PC-3 (cell line): ENCODE data around the gene INO80E. TPM values are rescaled to one million over a fixed set of nuclear protein-coding genes. Genes with fewer than 3 reads are reported as not detected.

ENCODE experiments used
- ATAC-seq: fragments of 200-7000 bp; cut with Tn5 transposase; 2 replicates; pipeline ENCODE4 v1.9.1; 2020; ENCODE audit warnings: mild to moderate bottlenecking, moderate library complexity
- BruUV-seq: library from RNA; stranded (reverse); fragments of 400-500 nt; replicated peaks from 2 replicates; lab custom pipeline; 2021; lab: Mats Ljungman, UMichigan
- CTCF ChIA-PET: fragments of 300-600 bp; sonication (Branson Sonifier 250); formaldehyde crosslinking; loops from one replicate; lab custom pipeline; 2022; ENCODE audit warnings: antibody characterized with exemption; lab: Charles Lee
- POLR2A ChIA-PET: fragments of 300-600 bp; sonication (Branson Sonifier 250); formaldehyde crosslinking; loops from one replicate; lab custom pipeline; 2022; ENCODE audit warnings: antibody characterized with exemption; ENCODE audit not compliant: unreplicated experiment; lab: Charles Lee
- DNase-seq: peaks from one replicate; pipeline ENCODE4 v3.0.0-alpha.2; 2015
- H2AFZ ChIP-seq: fragments of 300-600 bp; sonication (generic); 2 replicates; pipeline ENCODE4 v1.6.0; 2016; ENCODE audit warnings: antibody characterized with exemption, low read length
- H3F3A ChIP-seq: fragments of 300-600 bp; sonication (generic); one replicate; pipeline ENCODE4 v1.6.0; 2017; ENCODE audit warnings: antibody characterized with exemption, low read length, control low read depth, mild to moderate bottlenecking; ENCODE audit not compliant: unreplicated experiment
- H3K27ac ChIP-seq: fragments of 300-600 bp; sonication (generic); 2 replicates; pipeline ENCODE4 v1.5.1; 2016; ENCODE audit warnings: mild to moderate bottlenecking, low read length
- H3K27me3 ChIP-seq: fragments of 300-600 bp; sonication (generic); 2 replicates; pipeline ENCODE4 v1.6.1; 2016; ENCODE audit warnings: low read length, mixed read lengths
- H3K36me3 ChIP-seq: fragments of 300-600 bp; sonication (generic); 2 replicates; pipeline ENCODE4 v1.6.1; 2016; ENCODE audit warnings: low read depth, mixed run types, low read length, mixed read lengths
- H3K4me1 ChIP-seq: fragments of 300-600 bp; sonication (generic); 2 replicates; pipeline ENCODE4 v1.5.1; 2016; ENCODE audit warnings: low read length; ENCODE audit not compliant: insufficient read depth
- H3K4me2 ChIP-seq: fragments of 300-600 bp; sonication (generic); 2 replicates; pipeline ENCODE4 v1.6.0; 2016; ENCODE audit warnings: low read length
- H3K4me3 ChIP-seq: fragments of 300-600 bp; sonication (generic); 2 replicates; pipeline ENCODE4 v1.5.1; 2016; ENCODE audit warnings: mild to moderate bottlenecking, low read length, mixed read lengths
- H3K79me2 ChIP-seq: fragments of 300-600 bp; sonication (generic); 2 replicates; pipeline ENCODE4 v1.6.1; 2017; ENCODE audit warnings: low read length, mixed read lengths
- H3K9ac ChIP-seq: fragments of 300-600 bp; sonication (generic); 2 replicates; pipeline ENCODE4 v1.6.0; 2016; ENCODE audit warnings: mild to moderate bottlenecking, low read length
- H3K9me2 ChIP-seq: fragments of 300-600 bp; sonication (generic); replicated peaks from 2 replicates; pipeline ENCODE4 v1.6.1; 2016; ENCODE audit warnings: mixed run types, low read length, mixed read lengths
- H3K9me3 ChIP-seq: fragments of 300-600 bp; sonication (generic); 2 replicates; pipeline ENCODE4 v1.6.1; 2016; ENCODE audit warnings: low read length, mixed read lengths
- H4K20me1 ChIP-seq: fragments of 300-600 bp; sonication (generic); 2 replicates; pipeline ENCODE4 v1.6.1; 2016; ENCODE audit warnings: low read length, mixed read lengths
- EZH2 ChIP-seq: fragments of 300-600 bp; sonication (generic); IDR thresholded peaks from one replicate; pipeline ENCODE4 v1.6.1; 2017; ENCODE audit warnings: antibody characterized with exemption, mild to moderate bottlenecking, low read length; ENCODE audit not compliant: unreplicated experiment
- EZH2phosphoT487 ChIP-seq: fragments of 300-600 bp; sonication (generic); IDR thresholded peaks from 2 replicates; pipeline ENCODE4 v1.6.1; 2018; ENCODE audit warnings: mild to moderate bottlenecking, antibody characterized with exemption, low read length, borderline replicate concordance
- intact Hi-C: fragments of 100-400 bp; cut with micrococcal nuclease; formaldehyde crosslinking; loops from 2 replicates; pipeline ENCODE4 v1.9.0; 2023
- total RNA-seq: library from RNA; depleted of rRNA; stranded (reverse); fragments of >200 nt; gene quantifications from 2 replicates; pipeline ENCODE4 v1.2.3, GENCODE V29; 2014
- TF ChIP-seq, protein P1 (sequence below): fragments of 300-600 bp; sonication (generic); conservative IDR thresholded peaks from 2 replicates; pipeline ENCODE4 v1.5.1; 2017; ENCODE audit warnings: antibody characterized with exemption, low read depth, mild to moderate bottlenecking, low read length

Gene INO80E
- total RNA-seq, 1 experiment from 2014 or later: 70.3 TPM

DNA sequence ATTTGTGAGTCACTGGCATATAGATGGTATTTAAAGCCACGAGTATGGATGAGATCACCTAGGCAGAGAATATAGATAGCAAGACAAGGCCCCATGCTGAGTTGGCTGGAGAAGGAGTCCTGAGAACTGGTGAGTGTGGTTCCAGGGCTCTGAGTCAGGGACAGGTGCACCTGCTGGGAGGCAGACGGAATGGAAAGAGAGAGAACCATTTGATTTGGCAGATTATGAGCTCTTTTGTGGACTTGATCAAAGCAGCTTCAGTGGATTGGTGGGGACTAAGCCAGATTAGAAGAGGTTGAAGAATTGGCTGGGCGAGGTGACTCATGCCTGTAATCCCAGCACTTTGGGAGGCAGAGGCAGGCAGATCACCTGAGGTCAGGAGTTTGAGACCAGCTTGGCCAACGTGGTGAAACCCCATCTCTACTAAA, 22.7 kb downstream of the INO80E start:
- no peak for ATAC-seq
- intact Hi-C loops: no loop called here

DNA sequence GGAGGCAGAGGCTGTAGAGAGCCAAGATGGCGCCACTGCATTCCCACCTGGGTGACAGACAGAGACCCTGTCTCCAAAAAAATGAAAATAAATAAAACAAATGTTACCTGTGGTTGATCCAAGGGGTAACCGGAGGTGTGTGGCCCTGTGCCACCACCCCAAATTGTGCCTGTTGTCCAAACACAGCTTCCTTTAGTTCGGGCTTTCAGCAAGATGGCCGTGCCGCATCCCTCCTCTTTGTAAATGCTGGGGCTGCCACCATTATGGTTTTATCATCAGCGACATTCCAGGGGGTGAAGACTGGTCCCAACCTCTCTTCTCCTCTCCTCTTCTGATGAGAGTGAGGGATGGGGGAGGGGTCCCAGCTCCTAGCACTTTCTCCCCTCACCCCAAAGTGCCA, 26.8 kb downstream of the INO80E start, which contains the start of gene C16orf92:
Gene C16orf92 (plus strand): TSS at position 312 of the 400 bp plus-strand sequence. CDS start 143 bp downstream, outside the sequence.
- intact Hi-C loops: loop anchor here (5.0 kb wide), 3 partner anchors 161 to 321 kb away; partner anchors contain the start of genes CDIPT and PAGR1
- no peaks in the 10 kb centered on the region for H3F3A ChIP-seq
- no peak for TF ChIP-seq EZH2phosphoT487
- TF ChIP-seq, protein P1, sequence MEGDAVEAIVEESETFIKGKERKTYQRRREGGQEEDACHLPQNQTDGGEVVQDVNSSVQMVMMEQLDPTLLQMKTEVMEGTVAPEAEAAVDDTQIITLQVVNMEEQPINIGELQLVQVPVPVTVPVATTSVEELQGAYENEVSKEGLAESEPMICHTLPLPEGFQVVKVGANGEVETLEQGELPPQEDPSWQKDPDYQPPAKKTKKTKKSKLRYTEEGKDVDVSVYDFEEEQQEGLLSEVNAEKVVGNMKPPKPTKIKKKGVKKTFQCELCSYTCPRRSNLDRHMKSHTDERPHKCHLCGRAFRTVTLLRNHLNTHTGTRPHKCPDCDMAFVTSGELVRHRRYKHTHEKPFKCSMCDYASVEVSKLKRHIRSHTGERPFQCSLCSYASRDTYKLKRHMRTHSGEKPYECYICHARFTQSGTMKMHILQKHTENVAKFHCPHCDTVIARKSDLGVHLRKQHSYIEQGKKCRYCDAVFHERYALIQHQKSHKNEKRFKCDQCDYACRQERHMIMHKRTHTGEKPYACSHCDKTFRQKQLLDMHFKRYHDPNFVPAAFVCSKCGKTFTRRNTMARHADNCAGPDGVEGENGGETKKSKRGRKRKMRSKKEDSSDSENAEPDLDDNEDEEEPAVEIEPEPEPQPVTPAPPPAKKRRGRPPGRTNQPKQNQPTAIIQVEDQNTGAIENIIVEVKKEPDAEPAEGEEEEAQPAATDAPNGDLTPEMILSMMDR: no peak
- TF ChIP-seq EZH2: no peak

More for the DNA sequence above, 22.7 kb downstream of the INO80E start:
- no peak overlapping the region for H3K9ac ChIP-seq
- no peaks in the 10 kb centered on the region for H3K9me2 ChIP-seq
- BruUV-seq: no TSS peak
- ChIA-PET POLR2A (no interaction called here), CTCF (no interaction called here)
- no peak overlapping the region for H2AFZ ChIP-seq
- no peaks in the 10 kb centered on the region for H3K9me3 ChIP-seq
- H3K4me3 ChIP-seq: no peak overlapping the region
- no peaks in the 10 kb centered on the region for H3K36me3 ChIP-seq
- H3K4me1 ChIP-seq: no peaks in the 10 kb centered on the region
- H3K27ac ChIP-seq: no peak overlapping the region
- H3K79me2 ChIP-seq: no peaks in the 10 kb centered on the region
- H4K20me1 ChIP-seq: no peaks in the 10 kb centered on the region
- peak; percentile 49 for DNase-seq
- TF ChIP-seq, protein P1: no peak
- TF ChIP-seq EZH2phosphoT487: no peak
- TF ChIP-seq EZH2: no peak
- H3K27me3 ChIP-seq: no peaks in the 10 kb centered on the region
- H3F3A ChIP-seq: no peaks in the 10 kb centered on the region
- no peak overlapping the region for H3K4me2 ChIP-seq

GRCh38 chr16:30023586-30023985, 27.5 kb downstream of the INO80E start:
- no peaks in the 10 kb centered on the region for H3K79me2 ChIP-seq
- ATAC-seq: no peak
- no TSS peak for BruUV-seq
- H3K4me2 ChIP-seq: no peak overlapping the region
- no peak overlapping the region for H3K9ac ChIP-seq
- no peaks in the 10 kb centered on the region for H3K36me3 ChIP-seq
- no peak overlapping the region for H3K27ac ChIP-seq
- intact Hi-C loops: loop anchor here (5.0 kb wide), 3 partner anchors 161 to 321 kb away; partner anchors contain the start of genes CDIPT and PAGR1
- POLR2A ChIA-PET: no interaction called here
- no peaks in the 10 kb centered on the region for H3K4me1 ChIP-seq
- H2AFZ ChIP-seq: no peak overlapping the region
- H3K27me3 ChIP-seq: no peaks in the 10 kb centered on the region
- H3K4me3 ChIP-seq: no peak overlapping the region
- no peaks in the 10 kb centered on the region for H3F3A ChIP-seq
- H3K9me2 ChIP-seq: no peaks in the 10 kb centered on the region
- no peaks in the 10 kb centered on the region for H4K20me1 ChIP-seq
- DNase-seq: no peak
- TF ChIP-seq, protein P1: no peak
- TF ChIP-seq EZH2phosphoT487 (no peak), EZH2 (no peak)
- CTCF ChIA-PET: no interaction called here
- no peaks in the 10 kb centered on the region for H3K9me3 ChIP-seq

More for the DNA sequence above, 26.8 kb downstream of the INO80E start, which contains the start of gene C16orf92:
- Histone ChIP-seq H3K9me3 (no peaks in the 10 kb centered on the region), H4K20me1 (no peaks in the 10 kb centered on the region), H3K4me2 (no peak within 1 kb of the TSS), H3K36me3 (no peaks in the 10 kb centered on the region), H3K27ac (no peak within 1 kb of the TSS), H3K4me3 (no peak within 1 kb of the TSS), H2AFZ (no peak within 1 kb of the TSS), H3K9me2 (no peaks in the 10 kb centered on the region), H3K27me3 (no peaks in the 10 kb centered on the region), H3K4me1 (no peaks in the 10 kb centered on the region), H3K9ac (no peak within 1 kb of the TSS), H3K79me2 (no peaks in the 10 kb centered on the region)
- ATAC-seq (no peak), DNase-seq (no peak)
- ChIA-PET CTCF (no interaction called here), POLR2A (no interaction called here)
- no TSS peak for BruUV-seq
